MM.1S (cell line): ENCODE measurements around the gene DHRS7C.

Experiments used
- DNase-seq: peaks from one replicate; pipeline ENCODE4 v3.0.0-alpha.2; 2015
- H2AFZ ChIP-seq: fragments of 300-600 bp; sonication (generic); 2 replicates; pipeline ENCODE4 v1.6.0; 2016; ENCODE audit warnings: antibody characterized with exemption, low read length
- H3F3A ChIP-seq: fragments of 300-600 bp; sonication (generic); 2 replicates; pipeline ENCODE4 v1.6.1; 2016; ENCODE audit warnings: mild to moderate bottlenecking, antibody characterized with exemption, low read length, moderate library complexity, mixed read lengths; ENCODE audit not compliant: insufficient read depth
- H3K27ac ChIP-seq: fragments of 300-600 bp; sonication (generic); 2 replicates; pipeline ENCODE4 v1.5.1; 2016; ENCODE audit warnings: mild to moderate bottlenecking, low read length
- H3K27me3 ChIP-seq: fragments of 300-600 bp; sonication (generic); replicated peaks from 2 replicates; pipeline ENCODE4 v1.6.0; 2016; ENCODE audit warnings: low read length; ENCODE audit not compliant: insufficient read depth
- H3K36me3 ChIP-seq: fragments of 300-600 bp; sonication (generic); replicated peaks from 2 replicates; pipeline ENCODE4 v1.6.1; 2016; ENCODE audit warnings: mild to moderate bottlenecking, low read length, mixed read lengths; ENCODE audit not compliant: insufficient read depth
- H3K4me1 ChIP-seq: fragments of 300-600 bp; sonication (generic); 2 replicates; pipeline ENCODE4 v1.6.1; 2016; ENCODE audit warnings: low read length, mixed read lengths
- H3K4me2 ChIP-seq: fragments of 300-600 bp; sonication (generic); 2 replicates; pipeline ENCODE4 v1.6.0; 2016; ENCODE audit warnings: low read depth, low read length
- H3K4me3 ChIP-seq: fragments of 300-600 bp; sonication (generic); 2 replicates; pipeline ENCODE4 v1.5.1; 2016; ENCODE audit warnings: low read length, mixed read lengths
- H3K79me2 ChIP-seq: fragments of 300-600 bp; sonication (generic); 2 replicates; pipeline ENCODE4 v1.6.1; 2016; ENCODE audit warnings: mixed run types, low read length, mixed read lengths
- H3K9ac ChIP-seq: fragments of 300-600 bp; sonication (generic); 2 replicates; pipeline ENCODE4 v1.6.1; 2016; ENCODE audit warnings: low read length, mixed read lengths
- H3K9me2 ChIP-seq: fragments of 300-600 bp; sonication (generic); replicated peaks from 2 replicates; pipeline ENCODE4 v1.6.1; 2016; ENCODE audit warnings: mild to moderate bottlenecking, low read length, mixed read lengths; ENCODE audit not compliant: insufficient read depth
- H3K9me3 ChIP-seq: fragments of 300-600 bp; sonication (generic); replicated peaks from 2 replicates; pipeline ENCODE4 v1.6.1; 2016; ENCODE audit warnings: mild to moderate bottlenecking, low read length, mixed read lengths; ENCODE audit not compliant: insufficient read depth
- H4K20me1 ChIP-seq: fragments of 300-600 bp; sonication (generic); 2 replicates; pipeline ENCODE4 v1.6.1; 2016; ENCODE audit warnings: mild to moderate bottlenecking, low read length, moderate library complexity, mixed read lengths; ENCODE audit not compliant: insufficient read depth
- CTCF ChIP-seq: fragments of 300-600 bp; sonication (generic); IDR thresholded peaks from 2 replicates; pipeline ENCODE4 v1.5.1; 2016; ENCODE audit warnings: antibody characterized with exemption, low read length, mixed read lengths
- EZH2 ChIP-seq: fragments of 300-600 bp; sonication (generic); optimal IDR thresholded peaks from 2 replicates; pipeline ENCODE3; 2017; ENCODE audit warnings: low read depth, mild to moderate bottlenecking, antibody characterized with exemption, low read length, mixed read lengths
- EZH2phosphoT487 ChIP-seq: fragments of 300-600 bp; sonication (generic); IDR thresholded peaks from 2 replicates; pipeline ENCODE4 v1.6.1; 2018; ENCODE audit warnings: antibody characterized with exemption, low read length

DHRS7C gene

GRCh38 chr17:9790889-9791876, at the start of gene DHRS7C:
DHRS7C (minus strand) TSS chr17:9791592; CDS start chr17:9791284, 308 bp downstream.
- H3K27ac ChIP-seq, result no peak within 1 kb of the TSS
- H3F3A ChIP-seq, result no peaks in the 10 kb centered on the region
- no peak within 1 kb of the TSS for H3K4me2 ChIP-seq
- no peak within 1 kb of the TSS for H3K4me3 ChIP-seq
- H3K79me2 ChIP-seq, result no peaks in the 10 kb centered on the region
- H3K4me1 ChIP-seq, result no peaks in the 10 kb centered on the region
- H3K9ac ChIP-seq, result no peak within 1 kb of the TSS
- no peak within 1 kb of the TSS for H2AFZ ChIP-seq
- no peaks in the 10 kb centered on the region for H3K36me3 ChIP-seq
- H3K9me3 ChIP-seq, result no peaks in the 10 kb centered on the region
- DNase-seq, result no peak
- TF ChIP-seq EZH2 (no peak), CTCF (no peak), EZH2phosphoT487 (no peak)
- H4K20me1 ChIP-seq, result no peaks in the 10 kb centered on the region
- no peaks in the 10 kb centered on the region for H3K9me2 ChIP-seq
- peaks cover 6% of the 10 kb centered on the region; the same call in 1 of the 2 replicates for H3K27me3 ChIP-seq

GRCh38 chr17:9839433-9839832, 48.0 kb upstream of the DHRS7C start:
- no peaks in the 10 kb centered on the region for H3K36me3 ChIP-seq
- H3K4me3 ChIP-seq, result no peak overlapping the region
- H4K20me1 ChIP-seq, result no peaks in the 10 kb centered on the region
- H3K9me2 ChIP-seq, result no peaks in the 10 kb centered on the region
- no peak for TF ChIP-seq EZH2
- no peak for TF ChIP-seq CTCF
- no peak for TF ChIP-seq EZH2phosphoT487
- no peaks in the 10 kb centered on the region; the same call in 1 of the 2 replicates for H3K27me3 ChIP-seq
- no peaks in the 10 kb centered on the region for H3F3A ChIP-seq
- H3K4me1 ChIP-seq, result no peaks in the 10 kb centered on the region
- DNase-seq, result no peak
- no peaks in the 10 kb centered on the region for H3K9me3 ChIP-seq
- no peak overlapping the region for H3K27ac ChIP-seq
- no peak overlapping the region for H3K4me2 ChIP-seq
- no peak overlapping the region for H2AFZ ChIP-seq
- H3K9ac ChIP-seq, result no peak overlapping the region
- no peaks in the 10 kb centered on the region for H3K79me2 ChIP-seq

- Histone ChIP-seq H3K4me3 (no peak overlapping the region), H3K27me3 (no peaks in the 10 kb centered on the region; the same call in 1 of the 2 replicates), H3K27ac (no peak overlapping the region), H3K9me3 (no peaks in the 10 kb centered on the region), H3K4me2 (no peak overlapping the region), H3F3A (no peaks in the 10 kb centered on the region), H2AFZ (no peak overlapping the region), H3K79me2 (no peaks in the 10 kb centered on the region), H3K36me3 (no peaks in the 10 kb centered on the region), H3K9me2 (no peaks in the 10 kb centered on the region), H4K20me1 (no peaks in the 10 kb centered on the region), H3K4me1 (no peaks in the 10 kb centered on the region), H3K9ac (no peak overlapping the region)
- TF ChIP-seq EZH2phosphoT487, result no peak
- TF ChIP-seq EZH2, result no peak
- no peak for TF ChIP-seq CTCF
- DNase-seq, result no peak
Measured at GRCh38 chr17:9837551-9838471, 46.4 kb upstream of the DHRS7C start.
